IMR-90 (cell line): ENCODE results near the gene SBK3. TPM values are rescaled to one million over a fixed set of nuclear protein-coding genes. Genes with fewer than 3 reads are reported as not detected.
A peak's percentile ranks its signal among the peaks of the same experiment; 100 is the strongest.

Experiments
- ATAC-seq: fragments of 200-7000 bp; cut with Tn5 transposase; 2 replicates; pipeline ENCODE4 v1.9.1; 2020; ENCODE audit warnings: low read depth, mild to moderate bottlenecking, moderate library complexity
- BruUV-seq: library from RNA; stranded (reverse); fragments of 400-500 nt; replicated peaks from 2 replicates; lab custom pipeline; 2021; lab: Mats Ljungman, UMichigan
- CTCF ChIA-PET: fragments of 300-600 bp; formaldehyde crosslinking; extraction: SDS; loops from one replicate; lab custom pipeline; 2021; ENCODE audit warnings: antibody characterized with exemption; lab: Yijun Ruan, JAX
- POLR2A ChIA-PET: fragments of 300-600 bp; sonication (Branson Sonifier 250); formaldehyde crosslinking; loops from one replicate; lab custom pipeline; 2022; ENCODE audit warnings: antibody characterized with exemption; ENCODE audit not compliant: unreplicated experiment; lab: Charles Lee
- DNase-seq: peaks from one replicate; pipeline ENCODE4 v3.0.0; 2013
- H2AFZ ChIP-seq: replicated peaks from 2 replicates; pipeline ENCODE3; 2013; ENCODE audit warnings: low read length, mild to moderate bottlenecking; ENCODE audit not compliant: poor library complexity
- H2AK5ac ChIP-seq: 2 replicates; pipeline ENCODE4 v1.6.1; 2013; ENCODE audit warnings: low read depth, low read length, inconsistent platforms
- H2AK9ac ChIP-seq: replicated peaks from 2 replicates; pipeline ENCODE3; 2013; ENCODE audit warnings: mild to moderate bottlenecking, low read depth, low read length, moderate library complexity; ENCODE audit not compliant: poor library complexity
- H2BK120ac ChIP-seq: 2 replicates; pipeline ENCODE4 v1.6.1; 2013; ENCODE audit warnings: low read depth, low read length, inconsistent platforms
- H2BK15ac ChIP-seq: 3 replicates; pipeline ENCODE4 v1.6.1; 2013; ENCODE audit warnings: low read depth, low read length, inconsistent platforms
- H2BK20ac ChIP-seq: 2 replicates; pipeline ENCODE4 v1.6.1; 2013; ENCODE audit warnings: low read depth, mild to moderate bottlenecking, inconsistent platforms, low read length, moderate library complexity
- H2BK5ac ChIP-seq: 2 replicates; pipeline ENCODE4 v1.6.1; 2013; ENCODE audit warnings: mild to moderate bottlenecking, low read depth, low read length, inconsistent platforms; ENCODE audit not compliant: poor library complexity, severe bottlenecking
- H3K14ac ChIP-seq: replicated peaks from 2 replicates; pipeline ENCODE4 v1.6.1; 2013; ENCODE audit warnings: low read depth, low read length, inconsistent platforms
- H3K18ac ChIP-seq: 2 replicates; pipeline ENCODE4 v1.6.1; 2013; ENCODE audit warnings: low read depth, low read length, control low read depth
- H3K23ac ChIP-seq: 2 replicates; pipeline ENCODE4 v1.6.1; 2013; ENCODE audit warnings: low read depth, low read length, inconsistent platforms
- H3K27ac ChIP-seq: 2 replicates; pipeline ENCODE4 v1.5.1; 2013; ENCODE audit warnings: mild to moderate bottlenecking, control low read depth, low read length; ENCODE audit not compliant: insufficient read depth
- H3K27me3 ChIP-seq: 2 replicates; pipeline ENCODE4 v1.6.1; 2013; ENCODE audit warnings: low read length; ENCODE audit not compliant: control insufficient read depth, insufficient read depth
- H3K36me3 ChIP-seq: 2 replicates; pipeline ENCODE4 v1.6.1; 2013; ENCODE audit warnings: low read length, mixed read lengths; ENCODE audit not compliant: control insufficient read depth, insufficient read depth
- H3K4ac ChIP-seq: 2 replicates; pipeline ENCODE4 v1.6.1; 2013; ENCODE audit warnings: low read depth, low read length, inconsistent platforms
- H3K4me1 ChIP-seq: 2 replicates; pipeline ENCODE4 v1.6.1; 2013; ENCODE audit warnings: low read length, mixed read lengths; ENCODE audit not compliant: control insufficient read depth, insufficient read depth
- H3K4me2 ChIP-seq: 2 replicates; pipeline ENCODE4 v1.6.1; 2013; ENCODE audit warnings: low read depth, mild to moderate bottlenecking, control low read depth, low read length, moderate library complexity
- H3K4me3 ChIP-seq: 2 replicates; pipeline ENCODE4 v1.5.1; 2013; ENCODE audit warnings: low read depth, mild to moderate bottlenecking, control low read depth, low read length, moderate library complexity; ENCODE audit not compliant: insufficient read depth
- H3K56ac ChIP-seq: 2 replicates; pipeline ENCODE4 v1.6.1; 2013; ENCODE audit warnings: low read length, inconsistent platforms; ENCODE audit not compliant: insufficient read depth; ENCODE audit errors: extremely low read depth
- H3K79me1 ChIP-seq, 2 experiments: 2 replicates each; pipeline ENCODE4 v1.6.1; 2013; ENCODE audit warnings: low read length in 2 of 2, inconsistent platforms in 1 of 2, low read depth in 1 of 2
- H3K9ac ChIP-seq: 2 replicates; pipeline ENCODE4 v1.6.1; 2013; ENCODE audit warnings: low read depth, low read length, control low read depth
- H3K9me1 ChIP-seq: 2 replicates; pipeline ENCODE4 v1.6.1; 2013; ENCODE audit warnings: low read length, inconsistent platforms; ENCODE audit not compliant: insufficient read depth
- H3K9me3 ChIP-seq: 2 replicates; pipeline ENCODE4 v1.6.1; 2013; ENCODE audit warnings: low read length; ENCODE audit not compliant: control insufficient read depth, insufficient read depth
- H4K20me1 ChIP-seq: 2 replicates; pipeline ENCODE4 v1.6.1; 2013; ENCODE audit warnings: low read length, inconsistent platforms; ENCODE audit not compliant: insufficient read depth
- H4K5ac ChIP-seq: 2 replicates; pipeline ENCODE4 v1.6.1; 2013; ENCODE audit warnings: mild to moderate bottlenecking, low read depth, low read length, control low read depth
- H4K8ac ChIP-seq, 2 experiments: 2 replicates each; pipeline ENCODE4 v1.6.1; 2013; ENCODE audit warnings: low read depth in 2 of 2, low read length in 2 of 2, control low read depth in 1 of 2, inconsistent platforms in 1 of 2
- H4K91ac ChIP-seq: 2 replicates; pipeline ENCODE4 v1.6.1; 2013; ENCODE audit warnings: low read depth, low read length, inconsistent platforms; ENCODE audit not compliant: insufficient read depth
- BHLHE40 ChIP-seq: fragments of 150-350 bp; IDR thresholded peaks from 2 replicates; pipeline ENCODE4 v1.6.1; 2016; ENCODE audit warnings: mild to moderate bottlenecking, low read depth, low read length
- FOS ChIP-seq: fragments of 150-350 bp; IDR thresholded peaks from 2 replicates; pipeline ENCODE4 v1.6.1; 2016; ENCODE audit warnings: low read depth, low read length
- MXI1 ChIP-seq: IDR thresholded peaks from 2 replicates; pipeline ENCODE4 v1.6.1; 2012; ENCODE audit warnings: low read depth, mild to moderate bottlenecking, low read length, moderate library complexity, borderline replicate concordance
- POLR2A ChIP-seq: IDR thresholded peaks from 2 replicates; pipeline ENCODE4 v1.6.1; 2012; ENCODE audit warnings: mild to moderate bottlenecking, low read depth, low read length
- RAD21 ChIP-seq: IDR thresholded peaks from 2 replicates; pipeline ENCODE4 v1.6.1; 2012; ENCODE audit warnings: low read length, improper control_type of control experiment
- SMC3 ChIP-seq: fragments of 150-350 bp; IDR thresholded peaks from 2 replicates; pipeline ENCODE4 v1.6.1; 2016; ENCODE audit warnings: low read depth, mild to moderate bottlenecking, antibody characterized with exemption, low read length, moderate library complexity
- WGBS, 2 experiments: methylation state at CpG; one replicate each; pipeline versions ENCODE4 v1.1.5 to v1.1.7; 2013; ENCODE audit warnings: missing lambda C conversion rate in 2 of 2; ENCODE audit not compliant: insufficient read length in 1 of 2; ENCODE audit errors: extremely low coverage in 2 of 2; 5-methylcytosine and 5-hydroxymethylcytosine counted together
- dilution Hi-C: fragments of 300-500 bp; cut with HindIII; formaldehyde crosslinking; loops from one replicate; pipeline ENCODE4 v1.14.3; 2018; ENCODE audit warnings: low sequenced_read_pairs; ENCODE audit not compliant: unreplicated experiment
- in situ Hi-C: fragments of 300-500 bp; cut with MboI; formaldehyde crosslinking; loops from 3 replicates; pipeline ENCODE4 v1.14.3; 2019; ENCODE audit warnings: low sequenced_read_pairs, inconsistent platforms, mixed read lengths
- intact Hi-C: fragments of 100-400 bp; cut with micrococcal nuclease; formaldehyde crosslinking; loops from 2 replicates; pipeline ENCODE4 v1.10.0; 2022
- polyA plus RNA-seq, 3 experiments: library from polyadenylated mRNA; depleted of rRNA; stranded (reverse); fragments of >200 nt; gene quantifications; 2 replicates each; pipeline ENCODE4 v1.2.3, GENCODE V29; 2012; ENCODE audit warnings: low replicate concordance in 1 of 3
- total RNA-seq: library from RNA; depleted of rRNA; stranded (reverse); fragments of >200 nt; gene quantifications from 2 replicates; pipeline ENCODE4 v1.2.3, GENCODE V29; 2012
- TF ChIP-seq, protein P1 (sequence below): conservative IDR thresholded peaks from 2 replicates; pipeline ENCODE4 v1.5.1; 2012; ENCODE audit warnings: mild to moderate bottlenecking, low read depth, low read length, improper control_type of control experiment

SBK3 gene
- total and polyA plus RNA-seq, 2 of the 4 experiments (the other 2 are of a cell fraction), result 0.05 to 0.18 TPM

DNA sequence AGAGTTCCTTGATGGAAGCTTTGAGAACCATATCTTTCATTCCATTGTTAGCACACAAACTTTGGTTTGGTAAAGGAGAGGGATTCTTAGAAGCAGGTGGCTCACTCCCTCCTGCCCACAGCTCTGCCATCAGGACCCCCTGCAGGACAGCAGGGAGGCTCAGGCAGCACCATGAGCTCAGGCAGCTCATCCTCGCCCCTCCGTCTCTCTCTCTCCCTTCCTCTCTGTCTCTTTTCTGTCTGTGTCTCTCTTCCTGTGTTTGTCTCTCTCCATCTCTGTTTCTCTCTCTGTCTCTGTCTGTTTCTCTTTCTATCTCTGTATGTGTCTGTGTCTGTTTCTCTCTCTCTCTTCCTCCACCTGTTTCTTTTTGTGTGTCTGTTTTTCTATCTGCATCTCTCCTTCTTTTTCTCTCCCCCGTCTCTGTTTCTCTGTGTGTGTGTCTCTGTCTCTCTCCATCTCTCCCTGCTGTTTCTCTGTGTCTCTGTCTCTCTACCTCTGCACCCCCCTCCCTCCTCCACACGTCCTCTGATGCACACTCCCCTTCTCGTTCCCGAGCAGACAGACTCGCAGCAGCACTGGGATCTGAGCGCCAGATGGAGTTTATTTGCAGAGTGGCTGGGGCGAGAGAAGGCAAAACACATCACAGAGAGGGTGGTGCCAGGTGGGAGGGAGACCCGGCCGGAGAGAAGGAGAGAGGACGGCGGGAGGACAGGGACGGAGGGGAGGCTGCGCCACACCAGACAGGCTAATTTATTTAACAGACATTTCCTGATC, 17.1 kb downstream of the SBK3 start:
- peak; percentile 52; the same call in 1 of the 2 replicates for ATAC-seq
- in situ Hi-C loops (no loop called here), dilution Hi-C loops (no loop called here), intact Hi-C loops (no loop called here)
- Histone ChIP-seq H3K4me3 (no peak overlapping the region), H4K20me1 (no peaks in the 10 kb centered on the region), H3K9me3 (no peaks in the 10 kb centered on the region), H3K4me1 (peaks cover 5% of the 10 kb centered on the region), H4K8ac (no peak overlapping the region), H2BK20ac (no peak overlapping the region), H2AK9ac (peak overlapping the region; percentile 26), H3K27ac (no peak overlapping the region), H3K36me3 (no peaks in the 10 kb centered on the region), H4K5ac (no peak overlapping the region), H3K79me1 (0 out of 4 replicates have a peak, but pooled peaks cover 0 to 4% of the 10 kb centered on the region in 2 experiments), H3K9me1 (peaks cover 14% of the 10 kb centered on the region), H3K18ac (no peak overlapping the region), H3K14ac (no peak overlapping the region; the same call in 1 of the 2 replicates), H4K91ac (no peak overlapping the region), H3K56ac (no peak overlapping the region), H2BK120ac (no peak overlapping the region), H2BK15ac (no peak overlapping the region), H2AFZ (peak overlapping the region; percentile 76), H3K27me3 (no peaks in the 10 kb centered on the region), H3K23ac (no peak overlapping the region; the same call in 1 of the 2 replicates), H3K4me2 (peak overlapping the region; percentile 27; the same call in 1 of the 2 replicates), H3K9ac (no peak overlapping the region), H3K4ac (no peak overlapping the region), H2BK5ac (no peak overlapping the region), H2AK5ac (no peak overlapping the region)
- TF ChIP-seq RAD21, result peak; percentile 23; the same call in 1 of the 2 replicates
- no peak for TF ChIP-seq FOS
- TF ChIP-seq MXI1, result no peak
- TF ChIP-seq, protein P1, sequence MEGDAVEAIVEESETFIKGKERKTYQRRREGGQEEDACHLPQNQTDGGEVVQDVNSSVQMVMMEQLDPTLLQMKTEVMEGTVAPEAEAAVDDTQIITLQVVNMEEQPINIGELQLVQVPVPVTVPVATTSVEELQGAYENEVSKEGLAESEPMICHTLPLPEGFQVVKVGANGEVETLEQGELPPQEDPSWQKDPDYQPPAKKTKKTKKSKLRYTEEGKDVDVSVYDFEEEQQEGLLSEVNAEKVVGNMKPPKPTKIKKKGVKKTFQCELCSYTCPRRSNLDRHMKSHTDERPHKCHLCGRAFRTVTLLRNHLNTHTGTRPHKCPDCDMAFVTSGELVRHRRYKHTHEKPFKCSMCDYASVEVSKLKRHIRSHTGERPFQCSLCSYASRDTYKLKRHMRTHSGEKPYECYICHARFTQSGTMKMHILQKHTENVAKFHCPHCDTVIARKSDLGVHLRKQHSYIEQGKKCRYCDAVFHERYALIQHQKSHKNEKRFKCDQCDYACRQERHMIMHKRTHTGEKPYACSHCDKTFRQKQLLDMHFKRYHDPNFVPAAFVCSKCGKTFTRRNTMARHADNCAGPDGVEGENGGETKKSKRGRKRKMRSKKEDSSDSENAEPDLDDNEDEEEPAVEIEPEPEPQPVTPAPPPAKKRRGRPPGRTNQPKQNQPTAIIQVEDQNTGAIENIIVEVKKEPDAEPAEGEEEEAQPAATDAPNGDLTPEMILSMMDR, result peak; percentile 22; the same call in 1 of the 2 replicates
- TF ChIP-seq BHLHE40, result no peak
- TF ChIP-seq POLR2A, result no peak
- peak; percentile 5; the same call in 1 of the 2 replicates for TF ChIP-seq SMC3
- DNase-seq, result peak; percentile 35
- BruUV-seq, result no TSS peak
- ChIA-PET CTCF (interaction anchor here (0.7 kb wide), 1 partner anchor 16 kb away, joined by 3 read pairs; no protein-coding TSS in a partner anchor), POLR2A (no interaction called here)
- 37% methylated on average over 2 of the region's 15 CpGs; no CpG with 5 or more reads in 1 of the 2 experiments for WGBS, 2 experiments
